Smooth muscle cell (in vitro differentiated cells): ENCODE data around the gene SPDEF. TPM values are rescaled to one million over a fixed set of nuclear protein-coding genes. Genes with fewer than 3 reads are reported as not detected.

ENCODE experiments used
- DNase-seq: peaks from one replicate; lab custom pipeline; 2025; ENCODE audit not compliant: unreplicated experiment; lab: John Stamatoyannopoulos, UW
- H2AFZ ChIP-seq: fragments of 200-600 bp; sonication (generic); 2 replicates; pipeline ENCODE4 v1.6.0; 2016; ENCODE audit warnings: antibody characterized with exemption, low read depth, mild to moderate bottlenecking
- H3F3A ChIP-seq: fragments of 200-600 bp; sonication (generic); 2 replicates; pipeline ENCODE4 v1.6.0; 2017; ENCODE audit warnings: antibody characterized with exemption, low read depth
- H3K27ac ChIP-seq: fragments of 200-600 bp; sonication (generic); 2 replicates; pipeline ENCODE4 v1.5.1; 2016; ENCODE audit warnings: low read depth, mild to moderate bottlenecking
- H3K27me3 ChIP-seq: fragments of 200-600 bp; sonication (generic); 2 replicates; pipeline ENCODE4 v1.6.1; 2016; ENCODE audit warnings: low read depth, mild to moderate bottlenecking
- H3K36me3 ChIP-seq: fragments of 200-600 bp; sonication (generic); 2 replicates; pipeline ENCODE4 v1.5.1; 2016; ENCODE audit warnings: low read depth
- H3K4me1 ChIP-seq: fragments of 200-600 bp; sonication (generic); 2 replicates; pipeline ENCODE4 v1.5.1; 2016; ENCODE audit warnings: low read depth
- H3K4me2 ChIP-seq: fragments of 200-600 bp; sonication (generic); 2 replicates; pipeline ENCODE4 v1.6.0; 2016; ENCODE audit warnings: mild to moderate bottlenecking
- H3K4me3 ChIP-seq: fragments of 200-600 bp; sonication (generic); 2 replicates; pipeline ENCODE4 v1.5.1; 2016; ENCODE audit warnings: mild to moderate bottlenecking
- H3K79me2 ChIP-seq: fragments of 200-600 bp; sonication (generic); 2 replicates; pipeline ENCODE4 v1.6.0; 2016; ENCODE audit warnings: low read depth, mild to moderate bottlenecking
- H3K9ac ChIP-seq: fragments of 200-600 bp; sonication (generic); 2 replicates; pipeline ENCODE4 v1.6.0; 2016; ENCODE audit warnings: low read depth
- H3K9me3 ChIP-seq: fragments of 200-600 bp; sonication (generic); replicated peaks from 2 replicates; pipeline ENCODE4 v1.5.1; 2016; ENCODE audit warnings: low read depth
- H4K20me1 ChIP-seq: fragments of 200-600 bp; sonication (generic); 2 replicates; pipeline ENCODE4 v1.6.0; 2016; ENCODE audit warnings: low read depth
- CTCF ChIP-seq: fragments of 200-600 bp; sonication (generic); IDR thresholded peaks from 2 replicates; pipeline ENCODE4 v1.5.1; 2017; ENCODE audit warnings: borderline replicate concordance, mild to moderate bottlenecking, antibody characterized with exemption; ENCODE audit not compliant: insufficient read depth, poor library complexity, severe bottlenecking
- WGBS: methylation state at CpG from one replicate; pipeline ENCODE4 v1.1.7; 2016; ENCODE audit warnings: low lambda C conversion rate; 5-methylcytosine and 5-hydroxymethylcytosine counted together
- polyA plus RNA-seq: library from polyadenylated mRNA; unstranded; fragments of >200 nt; fragmentation: Nextera tagmentation; extraction: Ambion mirVana; gene quantifications from 2 replicates; pipeline ENCODE4 v1.2.1, GENCODE V29; 2016
- total RNA-seq: library from RNA; depleted of rRNA; stranded (reverse); fragments of >200 nt; gene quantifications from 2 replicates; pipeline ENCODE4 v1.2.3, GENCODE V29; 2014

SPDEF gene
- total and polyA plus RNA-seq, 2 experiments from 2014 or later = 0.16 TPM; not detected in 1

DNA sequence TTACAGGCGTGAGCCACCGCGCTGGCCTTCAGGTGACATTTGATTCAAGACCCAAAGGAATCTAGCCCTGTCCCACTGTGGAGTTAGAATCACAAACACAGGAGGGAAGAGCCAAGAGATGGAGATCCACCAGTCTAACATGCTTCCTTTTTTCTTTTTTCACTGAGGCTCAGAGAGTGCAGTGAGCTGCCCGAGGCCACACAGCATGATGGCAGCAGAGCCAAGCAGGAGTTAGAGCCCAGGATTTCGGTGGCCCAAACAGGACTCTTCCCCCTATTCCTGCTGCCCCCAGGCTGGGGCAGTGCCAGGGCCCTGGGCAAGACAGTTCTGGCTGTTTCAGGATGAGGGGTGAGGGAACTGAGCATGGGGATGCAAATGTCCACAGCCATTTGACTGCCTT is 8.1 kb upstream of the SPDEF start:
- Histone ChIP-seq H3K79me2 (no peaks in the 10 kb centered on the region), H3K4me3 (no peak overlapping the region), H3F3A (no peaks in the 10 kb centered on the region), H4K20me1 (no peaks in the 10 kb centered on the region), H3K9me3 (no peaks in the 10 kb centered on the region), H3K4me1 (no peaks in the 10 kb centered on the region), H3K36me3 (no peaks in the 10 kb centered on the region), H3K27me3 (no peaks in the 10 kb centered on the region), H3K27ac (no peak overlapping the region), H2AFZ (no peak overlapping the region), H3K4me2 (no peak overlapping the region), H3K9ac (no peak overlapping the region)
- DNase-seq = no peak
- 92% methylated on average over 5 of the region's 5 CpGs for WGBS
- TF ChIP-seq CTCF = no peak

DNA sequence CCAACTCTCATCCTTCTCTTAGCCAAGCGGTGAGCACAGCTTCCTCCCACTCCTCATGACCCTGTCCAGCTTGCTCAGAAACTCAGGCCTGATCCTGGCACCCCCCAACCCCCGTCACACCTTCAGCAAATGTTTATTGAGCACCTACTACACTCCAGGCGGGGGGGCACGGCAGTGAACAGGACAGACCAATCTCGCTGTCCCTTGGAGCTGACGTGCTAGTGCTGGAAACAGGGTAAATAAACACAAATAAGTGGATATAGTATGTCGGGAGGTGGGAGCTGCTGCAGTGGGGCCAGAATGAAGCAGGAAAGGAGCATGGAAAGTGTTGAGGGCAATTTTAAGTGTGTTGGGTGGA is 7.4 kb upstream of the SPDEF start:
- H2AFZ ChIP-seq = no peak overlapping the region
- no peaks in the 10 kb centered on the region for H3K36me3 ChIP-seq
- no peak overlapping the region for H3K4me3 ChIP-seq
- 79% methylated on average over 7 of the region's 7 CpGs for WGBS
- no peak for DNase-seq
- H3K27ac ChIP-seq = no peak overlapping the region
- H3K27me3 ChIP-seq = no peaks in the 10 kb centered on the region
- H3K79me2 ChIP-seq = no peaks in the 10 kb centered on the region
- H3K4me2 ChIP-seq = no peak overlapping the region
- H3K9me3 ChIP-seq = no peaks in the 10 kb centered on the region
- no peaks in the 10 kb centered on the region for H3F3A ChIP-seq
- no peak overlapping the region for H3K9ac ChIP-seq
- no peaks in the 10 kb centered on the region for H3K4me1 ChIP-seq
- TF ChIP-seq CTCF = no peak
- H4K20me1 ChIP-seq = no peaks in the 10 kb centered on the region

DNA sequence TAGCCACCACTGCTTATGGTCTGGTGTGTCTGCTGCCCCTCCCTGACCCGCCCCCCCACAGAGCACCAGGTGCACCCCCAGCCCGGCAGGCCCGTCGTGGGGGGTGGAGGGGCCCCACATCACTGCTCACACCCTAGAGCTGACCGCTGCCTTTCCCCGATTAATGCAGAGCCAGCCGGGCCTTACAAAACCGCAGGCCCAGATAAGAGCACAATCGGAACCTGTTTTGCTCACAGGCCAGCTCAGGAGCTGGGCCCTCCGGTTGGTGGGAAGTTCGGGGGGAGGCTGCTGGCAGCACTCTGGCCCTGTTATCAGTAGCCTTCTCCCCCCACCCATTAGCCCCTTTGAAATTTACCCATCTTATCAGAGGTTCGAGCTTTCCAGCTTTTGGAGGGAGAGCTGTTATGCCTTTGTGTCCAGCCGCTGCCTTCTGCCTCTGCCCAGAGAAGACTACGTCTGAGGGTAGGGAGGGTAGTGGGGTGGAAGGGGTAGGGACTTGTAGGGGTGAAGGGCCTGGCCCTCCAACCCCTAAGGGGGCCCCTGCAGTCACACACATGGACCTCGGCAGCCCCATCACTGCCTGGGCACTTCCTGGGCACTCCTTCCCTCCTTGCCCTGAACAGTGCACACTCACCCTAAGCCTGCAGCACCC is 6.9 kb upstream of the SPDEF start:
- no peaks in the 10 kb centered on the region for H3F3A ChIP-seq
- no peak for DNase-seq
- no peaks in the 10 kb centered on the region for H3K27me3 ChIP-seq
- no peaks in the 10 kb centered on the region for H4K20me1 ChIP-seq
- H3K4me1 ChIP-seq = no peaks in the 10 kb centered on the region
- H2AFZ ChIP-seq = no peak overlapping the region
- H3K27ac ChIP-seq = no peak overlapping the region
- H3K36me3 ChIP-seq = no peaks in the 10 kb centered on the region
- H3K4me2 ChIP-seq = no peak overlapping the region
- no peak for TF ChIP-seq CTCF
- H3K9me3 ChIP-seq = no peaks in the 10 kb centered on the region
- H3K9ac ChIP-seq = no peak overlapping the region
- H3K4me3 ChIP-seq = no peak overlapping the region
- no peaks in the 10 kb centered on the region for H3K79me2 ChIP-seq
- 44% methylated on average over 14 of the region's 15 CpGs for WGBS

GRCh38 chr6:34562350-34562749 is 6.2 kb upstream of the SPDEF start:
- Histone ChIP-seq H3K27me3 (no peaks in the 10 kb centered on the region), H3K4me3 (no peak overlapping the region), H3K9ac (no peak overlapping the region), H4K20me1 (no peaks in the 10 kb centered on the region), H3F3A (no peaks in the 10 kb centered on the region), H3K9me3 (no peaks in the 10 kb centered on the region), H2AFZ (no peak overlapping the region), H3K79me2 (no peaks in the 10 kb centered on the region), H3K4me1 (no peaks in the 10 kb centered on the region), H3K36me3 (no peaks in the 10 kb centered on the region), H3K27ac (no peak overlapping the region), H3K4me2 (no peak overlapping the region)
- no peak for TF ChIP-seq CTCF
- no peak for DNase-seq
- 94% methylated on average over 10 of the region's 10 CpGs for WGBS
